H1 (cell line): ENCODE data around the gene PRDM5. TPM values are rescaled to one million over a fixed set of nuclear protein-coding genes. Genes with fewer than 3 reads are reported as not detected.

ENCODE experiments used
- BACH1 ChIP-seq: IDR thresholded peaks from 2 replicates; pipeline ENCODE4 v1.6.1; 2012; ENCODE audit warnings: low read length, improper control_type of control experiment
- KDM5A ChIP-seq: fragments of 200-600 bp; IDR thresholded peaks from 2 replicates; pipeline ENCODE4 v1.7.1; 2012; ENCODE audit warnings: mild to moderate bottlenecking, low read length, inconsistent platforms, mixed read lengths
- POLR2A ChIP-seq, 2 experiments: IDR thresholded peaks; 1 replicate in 1 of 2; 2 replicates in 1 of 2; pipeline ENCODE4 v1.6.1; 2011; ENCODE audit warnings: low read depth in 2 of 2, low read length in 2 of 2, mild to moderate bottlenecking in 2 of 2; ENCODE audit errors: control extremely low read depth in 1 of 2
- SRF ChIP-seq: IDR thresholded peaks from 2 replicates; pipeline ENCODE4 v1.6.1; 2011; ENCODE audit warnings: mild to moderate bottlenecking, low read depth, low read length, moderate library complexity
- polyA plus RNA-seq, 7 experiments: library from polyadenylated mRNA; depleted of rRNA in 3 of 7; stranded (reverse) in 5 of 7; unstranded in 2 of 7; fragments of >200 nt in 5 of 7; fragments of 200-250 nt in 2 of 7; gene quantifications; 1 replicate in 5 of 7; 2 replicates in 1 of 7; 4 replicates in 1 of 7; pipeline versions ENCODE4 v1.2.1 to v1.2.3, GENCODE V29; 2011 to 2013; ENCODE audit warnings: missing spikeins in 2 of 7, mixed read lengths in 2 of 7
- total RNA-seq: library from RNA; stranded (reverse); fragmentation: NEBNext Ultra II Directional; extraction: Animal tissue kit (Norgen Biotek cat#: 25700); gene quantifications from 2 replicates; pipeline ENCODE4 v1.2.1, GENCODE V29; 2021

Gene PRDM5
- total and polyA plus RNA-seq, 2 of the 8 experiments (the other 6 are each of a cell fraction or from before 2014, with no cell fraction given): 8.2 to 23.4 TPM

DNA sequence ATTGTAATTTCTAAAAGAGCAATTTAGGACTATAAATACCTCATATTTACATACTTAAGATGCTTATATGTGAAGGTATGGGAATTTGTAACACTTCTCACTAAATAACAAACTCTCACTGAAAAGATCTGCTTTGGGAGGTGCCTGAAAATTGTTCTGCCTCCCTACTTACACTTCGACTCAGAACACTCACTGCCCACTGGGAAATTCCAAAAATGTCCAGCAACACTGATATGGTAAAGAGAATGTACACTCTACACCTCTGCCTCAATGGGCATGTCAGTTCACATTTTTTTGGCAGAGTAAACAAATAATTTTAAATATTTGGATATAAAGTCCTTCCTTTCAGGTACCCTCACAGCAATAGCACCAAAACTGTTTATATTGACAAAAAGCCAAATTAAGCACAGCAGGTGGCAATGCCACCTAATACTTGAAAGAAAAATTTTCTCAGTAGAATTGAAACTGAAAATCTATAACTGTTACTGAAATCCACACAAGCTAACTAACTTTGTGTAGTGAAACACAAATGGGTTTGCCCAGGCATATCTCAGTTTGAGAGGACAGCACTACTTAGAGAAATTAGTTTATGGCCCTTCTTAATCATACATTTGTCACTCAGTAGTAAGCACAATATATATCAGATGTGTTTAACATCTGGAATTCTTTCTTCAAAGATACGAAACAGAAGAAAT lies 67.1 kb downstream of the PRDM5 start (continued):
- TF ChIP-seq BACH1 (no peak), POLR2A (IDR thresholded peaks at IDR 0.05; ENCODE audit: control extremely low read depth in 1 of 2, low read depth in 2 of 2, low read length in 2 of 2) (no peak), SRF (no peak), KDM5A (no peak)
- TF ChIP-seq, all 59 proteins: peak for 0
